ENCODE data around the gene NRTN.
A peak's percentile ranks its signal among the peaks of the same experiment; 100 is the strongest.

NRTN gene

GRCh38 chr19:5824751-5825150 lies 19.9 kb downstream of the NRTN start:
- H3K27me3 ChIP-seq (ENCODE audit: insufficient read depth, low read length): no peaks in the 10 kb centered on the region
- H3K27ac ChIP-seq (ENCODE audit: low read depth, low read length): no peak overlapping the region
- H3K4me1 ChIP-seq (ENCODE audit: control insufficient read depth in 1 of 2, insufficient read depth in 2 of 2, low read length in 2 of 2): peaks cover 11 to 13% of the 10 kb centered on the region in 2 experiments
- no peak overlapping the region for H3K4ac ChIP-seq (ENCODE audit: low read depth, low read length)
- H2AK5ac ChIP-seq (ENCODE audit: low read length): no peak overlapping the region
- no peak overlapping the region for H2AFZ ChIP-seq (ENCODE audit: insufficient read depth, low read length, poor library complexity)
- no peak overlapping the region for H3K18ac ChIP-seq (ENCODE audit: low read length)
- no peaks in the 10 kb centered on the region for H3K36me3 ChIP-seq (ENCODE audit: control insufficient read depth in 1 of 2, insufficient read depth in 2 of 2, low read length in 2 of 2)
- WGBS (ENCODE audit: extremely low coverage, insufficient coverage, insufficient read length): no CpG with 5 or more reads among the region's 10 CpGs
- peaks cover 3% of the 10 kb centered on the region for H3K9me3 ChIP-seq (ENCODE audit: insufficient read depth, low read depth, low read length)
- H4K12ac ChIP-seq (ENCODE audit: low read depth, low read length): no peak overlapping the region
- no peak overlapping the region for H3K9ac ChIP-seq (ENCODE audit: low read length)
- H3K79me2 ChIP-seq (ENCODE audit: control insufficient read depth, insufficient read depth, low read length, poor library complexity): peaks cover 4% of the 10 kb centered on the region
- no peak overlapping the region for H3K4me2 ChIP-seq (ENCODE audit: low read length)
- H4K91ac ChIP-seq (ENCODE audit: low read depth, low read length): no peak overlapping the region
- no peak overlapping the region for H2BK5ac ChIP-seq (ENCODE audit: low read depth, low read length, poor library complexity)
- H3K79me1 ChIP-seq (ENCODE audit: low read length): peaks cover 15% of the 10 kb centered on the region
- no peak for DNase-seq
- H3K14ac ChIP-seq (ENCODE audit: low read length): no peak overlapping the region
- no peak overlapping the region for H2BK12ac ChIP-seq (ENCODE audit: low read length)
- H3K4me3 ChIP-seq (ENCODE audit: low read depth, low read length): no peak overlapping the region
- H4K8ac ChIP-seq (ENCODE audit: low read depth, low read length): no peak overlapping the region
- no peak overlapping the region for H3K23ac ChIP-seq (ENCODE audit: low read length)
- no peak overlapping the region for H2BK120ac ChIP-seq (ENCODE audit: insufficient read depth, low read length, poor library complexity)

- Histone ChIP-seq H2AK5ac (ENCODE audit: low read length) (no peak overlapping the region), H3K4me3 (ENCODE audit: low read depth, low read length) (no peak overlapping the region), H2BK120ac (ENCODE audit: insufficient read depth, low read length, poor library complexity) (no peak overlapping the region), H4K12ac (ENCODE audit: low read depth, low read length) (no peak overlapping the region), H3K9ac (ENCODE audit: low read length) (no peak overlapping the region), H3K14ac (ENCODE audit: low read length) (no peak overlapping the region), H2AFZ (ENCODE audit: insufficient read depth, low read length, poor library complexity) (no peak overlapping the region), H3K79me2 (ENCODE audit: control insufficient read depth, insufficient read depth, low read length, poor library complexity) (peaks cover 4% of the 10 kb centered on the region), H3K23ac (ENCODE audit: low read length) (no peak overlapping the region), H3K4ac (ENCODE audit: low read depth, low read length) (no peak overlapping the region), H3K27ac (ENCODE audit: low read depth, low read length) (no peak overlapping the region), H2BK5ac (ENCODE audit: low read depth, low read length, poor library complexity) (no peak overlapping the region), H3K27me3 (ENCODE audit: insufficient read depth, low read length) (no peaks in the 10 kb centered on the region), H3K9me3 (ENCODE audit: insufficient read depth, low read depth, low read length) (peaks cover 3% of the 10 kb centered on the region), H3K79me1 (ENCODE audit: low read length) (peaks cover 15% of the 10 kb centered on the region), H4K91ac (ENCODE audit: low read depth, low read length) (no peak overlapping the region), H3K18ac (ENCODE audit: low read length) (no peak overlapping the region), H3K4me2 (ENCODE audit: low read length) (no peak overlapping the region), H3K4me1 (ENCODE audit: control insufficient read depth in 1 of 2, insufficient read depth in 2 of 2, low read length in 2 of 2) (peaks cover 11 to 17% of the 10 kb centered on the region in 2 experiments), H3K36me3 (ENCODE audit: control insufficient read depth in 1 of 2, insufficient read depth in 2 of 2, low read length in 2 of 2) (no peaks in the 10 kb centered on the region), H4K8ac (ENCODE audit: low read depth, low read length) (no peak overlapping the region), H2BK12ac (ENCODE audit: low read length) (no peak overlapping the region)
- no peak for DNase-seq
- WGBS (ENCODE audit: extremely low coverage, insufficient coverage, insufficient read length): no CpG with 5 or more reads among the region's 21 CpGs
Measured at GRCh38 chr19:5825178-5825577, 20.3 kb downstream of the NRTN start.

GRCh38 chr19:5826531-5827341 lies 21.9 kb downstream of the NRTN start:
- no peak overlapping the region for H3K27ac ChIP-seq (ENCODE audit: low read depth, low read length)
- H2BK12ac ChIP-seq (ENCODE audit: low read length): no peak overlapping the region

GRCh38 chr19:5827342-5827890 lies 22.5 kb downstream of the NRTN start:
- peak overlapping the region; percentile 74 for H4K91ac ChIP-seq (ENCODE audit: low read depth, low read length)
- no peak overlapping the region for H3K4ac ChIP-seq (ENCODE audit: low read depth, low read length)
- peak overlapping the region; percentile 77 for H3K4me3 ChIP-seq (ENCODE audit: low read depth, low read length)
- H2BK12ac ChIP-seq (ENCODE audit: low read length): no peak overlapping the region
- H3K27ac ChIP-seq (ENCODE audit: low read depth, low read length): no peak overlapping the region
- H3K4me2 ChIP-seq (ENCODE audit: low read length): peak overlapping the region; percentile 71
- H3K18ac ChIP-seq (ENCODE audit: low read length): no peak overlapping the region
- H3K79me1 ChIP-seq (ENCODE audit: low read length): peaks cover 15% of the 10 kb centered on the region
- H3K27me3 ChIP-seq (ENCODE audit: insufficient read depth, low read length): no peaks in the 10 kb centered on the region
- H3K9ac ChIP-seq (ENCODE audit: low read length): no peak overlapping the region
- H3K14ac ChIP-seq (ENCODE audit: low read length): peak overlapping the region; percentile 26
- peaks cover 2% of the 10 kb centered on the region for H3K9me3 ChIP-seq (ENCODE audit: insufficient read depth, low read depth, low read length)
- no peak overlapping the region for H3K23ac ChIP-seq (ENCODE audit: low read length)
- no peak overlapping the region for H2BK5ac ChIP-seq (ENCODE audit: low read depth, low read length, poor library complexity)
- H3K79me2 ChIP-seq (ENCODE audit: control insufficient read depth, insufficient read depth, low read length, poor library complexity): peaks cover 4% of the 10 kb centered on the region
- H4K12ac ChIP-seq (ENCODE audit: low read depth, low read length): peak overlapping the region; percentile 86
- DNase-seq: no peak
- peak overlapping the region; percentile 86 for H4K8ac ChIP-seq (ENCODE audit: low read depth, low read length)
- H2BK120ac ChIP-seq (ENCODE audit: insufficient read depth, low read length, poor library complexity): no peak overlapping the region
- no CpG with 5 or more reads among the region's 37 CpGs for WGBS (ENCODE audit: extremely low coverage, insufficient coverage, insufficient read length)
- peak overlapping the region; percentile 27 for H2AFZ ChIP-seq (ENCODE audit: insufficient read depth, low read length, poor library complexity)
- H3K36me3 ChIP-seq (ENCODE audit: control insufficient read depth in 1 of 2, insufficient read depth in 2 of 2, low read length in 2 of 2): no peaks in the 10 kb centered on the region
- peaks cover 11 to 17% of the 10 kb centered on the region in 2 experiments for H3K4me1 ChIP-seq (ENCODE audit: control insufficient read depth in 1 of 2, insufficient read depth in 2 of 2, low read length in 2 of 2)
- H2AK5ac ChIP-seq (ENCODE audit: low read length): peak overlapping the region; percentile 42

More at GRCh38 chr19:5826531-5827341, 21.9 kb downstream of the NRTN start:
- Histone ChIP-seq H2AFZ (ENCODE audit: insufficient read depth, low read length, poor library complexity) (no peak overlapping the region), H2AK5ac (ENCODE audit: low read length) (no peak overlapping the region), H3K4me1 (ENCODE audit: control insufficient read depth in 1 of 2, insufficient read depth in 2 of 2, low read length in 2 of 2) (peaks cover 11 to 17% of the 10 kb centered on the region in 2 experiments), H3K9ac (ENCODE audit: low read length) (no peak overlapping the region), H2BK120ac (ENCODE audit: insufficient read depth, low read length, poor library complexity) (no peak overlapping the region), H3K4me3 (ENCODE audit: low read depth, low read length) (no peak overlapping the region), H3K14ac (ENCODE audit: low read length) (no peak overlapping the region), H3K23ac (ENCODE audit: low read length) (no peak overlapping the region), H4K91ac (ENCODE audit: low read depth, low read length) (no peak overlapping the region), H3K36me3 (ENCODE audit: control insufficient read depth in 1 of 2, insufficient read depth in 2 of 2, low read length in 2 of 2) (no peaks in the 10 kb centered on the region), H3K9me3 (ENCODE audit: insufficient read depth, low read depth, low read length) (peaks cover 3% of the 10 kb centered on the region), H3K79me2 (ENCODE audit: control insufficient read depth, insufficient read depth, low read length, poor library complexity) (peaks cover 4% of the 10 kb centered on the region), H2BK5ac (ENCODE audit: low read depth, low read length, poor library complexity) (no peak overlapping the region), H3K18ac (ENCODE audit: low read length) (no peak overlapping the region), H4K8ac (ENCODE audit: low read depth, low read length) (no peak overlapping the region), H3K79me1 (ENCODE audit: low read length) (peaks cover 15% of the 10 kb centered on the region), H3K27me3 (ENCODE audit: insufficient read depth, low read length) (no peaks in the 10 kb centered on the region), H3K4ac (ENCODE audit: low read depth, low read length) (no peak overlapping the region), H4K12ac (ENCODE audit: low read depth, low read length) (no peak overlapping the region), H3K4me2 (ENCODE audit: low read length) (no peak overlapping the region)
- DNase-seq: peak; percentile 79 to 86
- no CpG with 5 or more reads among the region's 24 CpGs for WGBS (ENCODE audit: extremely low coverage, insufficient coverage, insufficient read length)
